Panc1 (cell line): ENCODE results near the gene MFF. TPM values are rescaled to one million over a fixed set of nuclear protein-coding genes. Genes with fewer than 3 reads are reported as not detected.

Source experiments
- ATAC-seq: fragments of 200-7000 bp; cut with Tn5 transposase; 2 replicates; pipeline ENCODE4 v1.9.1; 2020; ENCODE audit warnings: mild to moderate bottlenecking, moderate library complexity
- BruUV-seq: library from RNA; stranded (reverse); fragments of 400-500 nt; replicated peaks from 2 replicates; lab custom pipeline; 2021; lab: Mats Ljungman, UMichigan
- CTCF ChIA-PET: fragments of 300-600 bp; sonication (Branson Sonifier 250); formaldehyde crosslinking; loops from one replicate; lab custom pipeline; 2022; ENCODE audit warnings: antibody characterized with exemption; lab: Charles Lee
- POLR2A ChIA-PET: fragments of 300-600 bp; sonication (Branson Sonifier 250); formaldehyde crosslinking; loops from one replicate; lab custom pipeline; 2022; ENCODE audit warnings: antibody characterized with exemption; lab: Charles Lee
- DNase-seq: peaks from one replicate; pipeline ENCODE4 v3.0.0-alpha.2; 2010; ENCODE audit warnings: low read depth, low spot score
- H3K27ac ChIP-seq: 2 replicates; pipeline ENCODE4 v1.5.1; 2011; ENCODE audit warnings: mild to moderate bottlenecking, low read length, inconsistent platforms
- H3K27me3 ChIP-seq: fragments of 200-500 bp; sonication (Bioruptor generic); 2 replicates; pipeline ENCODE4 v1.6.0; 2014; ENCODE audit warnings: low read length, inconsistent platforms; ENCODE audit not compliant: control insufficient read depth, insufficient read depth
- H3K36me3 ChIP-seq: fragments of 200-500 bp; sonication (Bioruptor generic); 2 replicates; pipeline ENCODE4 v1.5.1; 2014; ENCODE audit warnings: inconsistent platforms, mild to moderate bottlenecking, low read length, moderate library complexity; ENCODE audit not compliant: control insufficient read depth, insufficient read depth
- H3K4me1 ChIP-seq: 2 replicates; pipeline ENCODE4 v1.5.1; 2011; ENCODE audit warnings: inconsistent platforms, mild to moderate bottlenecking, low read length, moderate library complexity; ENCODE audit not compliant: control insufficient read depth, insufficient read depth
- H3K4me3 ChIP-seq, 2 experiments: 2 replicates each; pipeline ENCODE4 v1.5.1; 2011 to 2012; ENCODE audit warnings: low read depth in 2 of 2, low read length in 2 of 2, mild to moderate bottlenecking in 2 of 2, inconsistent platforms in 1 of 2, moderate library complexity in 1 of 2
- H3K9me3 ChIP-seq: fragments of 200-500 bp; sonication (Bioruptor generic); 2 replicates; pipeline ENCODE4 v1.5.1; 2014; ENCODE audit warnings: low read depth, mild to moderate bottlenecking, inconsistent platforms, low read length, moderate library complexity; ENCODE audit not compliant: control insufficient read depth, insufficient read depth
- POLR2AphosphoS5 ChIP-seq: IDR thresholded peaks from 2 replicates; pipeline ENCODE4 v1.6.1; 2012; ENCODE audit warnings: mild to moderate bottlenecking, low read depth, low read length, moderate library complexity
- SIN3A ChIP-seq: IDR thresholded peaks from 2 replicates; pipeline ENCODE4 v1.6.1; 2012; ENCODE audit warnings: low read depth, mild to moderate bottlenecking, low read length, moderate library complexity, borderline replicate concordance; ENCODE audit not compliant: insufficient read depth
- TCF7L2 ChIP-seq: IDR thresholded peaks from 2 replicates; pipeline ENCODE4 v1.6.1; 2011; ENCODE audit warnings: mild to moderate bottlenecking, low read depth, low read length, inconsistent platforms
- in situ Hi-C: cut with HindIII; loops from 2 replicates; pipeline ENCODE4 v1.10.0; 2016; ENCODE audit warnings: low sequenced_read_pairs, low pct_unique_long_range_greater_than_20kb
- intact Hi-C: fragments of 100-400 bp; cut with micrococcal nuclease; formaldehyde crosslinking; loops from one replicate; pipeline ENCODE4 v1.10.0; 2022; ENCODE audit not compliant: unreplicated experiment
- total RNA-seq: library from RNA; stranded (reverse); gene quantifications from one replicate; pipeline ENCODE4 v1.2.1, GENCODE V29; 2021; ENCODE audit not compliant: unreplicated experiment
- TF ChIP-seq, protein P1 (sequence below), 2 experiments: IDR thresholded peaks; 2 replicates each; pipeline ENCODE4 v1.6.1; 2011 to 2012; ENCODE audit warnings: low read depth in 2 of 2, control low read depth in 1 of 2, low read length in 1 of 2, mild to moderate bottlenecking in 1 of 2, moderate library complexity in 1 of 2; ENCODE audit not compliant: insufficient read depth in 1 of 2
- TF ChIP-seq, protein P2 (sequence below): fragments of 450-650 bp; IDR thresholded peaks from 2 replicates; pipeline ENCODE4 v1.5.1; 2017; ENCODE audit warnings: mild to moderate bottlenecking

MFF gene
- total RNA-seq, 1 experiment from 2014 or later = 60.6 TPM

DNA sequence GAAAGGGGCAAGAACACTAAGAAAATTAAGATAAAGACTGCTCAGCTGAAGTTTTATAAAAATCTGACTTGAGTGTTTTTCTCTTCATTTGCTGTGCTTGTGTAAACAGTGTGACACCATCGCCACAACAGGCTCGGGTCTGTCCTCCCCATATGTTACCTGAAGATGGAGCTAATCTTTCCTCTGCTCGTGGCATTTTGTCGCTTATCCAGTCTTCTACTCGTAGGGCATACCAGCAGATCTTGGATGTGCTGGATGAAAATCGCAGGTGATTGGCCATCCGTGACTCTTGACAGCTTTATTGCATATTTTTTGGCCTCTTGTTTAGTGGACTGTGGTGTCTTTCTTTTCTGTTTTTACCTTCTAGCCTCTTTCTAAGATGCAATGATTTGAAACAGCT is 22.1 kb downstream of the MFF start:
- in situ Hi-C loops (no loop called here), intact Hi-C loops (no loop called here)
- H3K4me1 ChIP-seq = no peaks in the 10 kb centered on the region
- TF ChIP-seq SIN3A = no peak
- TF ChIP-seq, protein P1, sequence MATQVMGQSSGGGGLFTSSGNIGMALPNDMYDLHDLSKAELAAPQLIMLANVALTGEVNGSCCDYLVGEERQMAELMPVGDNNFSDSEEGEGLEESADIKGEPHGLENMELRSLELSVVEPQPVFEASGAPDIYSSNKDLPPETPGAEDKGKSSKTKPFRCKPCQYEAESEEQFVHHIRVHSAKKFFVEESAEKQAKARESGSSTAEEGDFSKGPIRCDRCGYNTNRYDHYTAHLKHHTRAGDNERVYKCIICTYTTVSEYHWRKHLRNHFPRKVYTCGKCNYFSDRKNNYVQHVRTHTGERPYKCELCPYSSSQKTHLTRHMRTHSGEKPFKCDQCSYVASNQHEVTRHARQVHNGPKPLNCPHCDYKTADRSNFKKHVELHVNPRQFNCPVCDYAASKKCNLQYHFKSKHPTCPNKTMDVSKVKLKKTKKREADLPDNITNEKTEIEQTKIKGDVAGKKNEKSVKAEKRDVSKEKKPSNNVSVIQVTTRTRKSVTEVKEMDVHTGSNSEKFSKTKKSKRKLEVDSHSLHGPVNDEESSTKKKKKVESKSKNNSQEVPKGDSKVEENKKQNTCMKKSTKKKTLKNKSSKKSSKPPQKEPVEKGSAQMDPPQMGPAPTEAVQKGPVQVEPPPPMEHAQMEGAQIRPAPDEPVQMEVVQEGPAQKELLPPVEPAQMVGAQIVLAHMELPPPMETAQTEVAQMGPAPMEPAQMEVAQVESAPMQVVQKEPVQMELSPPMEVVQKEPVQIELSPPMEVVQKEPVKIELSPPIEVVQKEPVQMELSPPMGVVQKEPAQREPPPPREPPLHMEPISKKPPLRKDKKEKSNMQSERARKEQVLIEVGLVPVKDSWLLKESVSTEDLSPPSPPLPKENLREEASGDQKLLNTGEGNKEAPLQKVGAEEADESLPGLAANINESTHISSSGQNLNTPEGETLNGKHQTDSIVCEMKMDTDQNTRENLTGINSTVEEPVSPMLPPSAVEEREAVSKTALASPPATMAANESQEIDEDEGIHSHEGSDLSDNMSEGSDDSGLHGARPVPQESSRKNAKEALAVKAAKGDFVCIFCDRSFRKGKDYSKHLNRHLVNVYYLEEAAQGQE (IDR thresholded peaks at IDR 0.05; ENCODE audit: insufficient read depth in 1 of 2, low read depth in 2 of 2, low read length in 1 of 2) = no peak
- H3K9me3 ChIP-seq = no peaks in the 10 kb centered on the region
- H3K36me3 ChIP-seq = peaks cover 2% of the 10 kb centered on the region; the same call in 1 of the 2 replicates
- DNase-seq (no peak), ATAC-seq (no peak)
- H3K4me3 ChIP-seq = no peak overlapping the region
- no peak overlapping the region for H3K27ac ChIP-seq
- ChIA-PET POLR2A (interaction anchor here (0.7 kb wide), 1 partner anchor 132 kb away, joined by 5 read pairs; no protein-coding TSS in a partner anchor), CTCF (no interaction called here)
- H3K27me3 ChIP-seq = no peaks in the 10 kb centered on the region
- BruUV-seq = no TSS peak

DNA sequence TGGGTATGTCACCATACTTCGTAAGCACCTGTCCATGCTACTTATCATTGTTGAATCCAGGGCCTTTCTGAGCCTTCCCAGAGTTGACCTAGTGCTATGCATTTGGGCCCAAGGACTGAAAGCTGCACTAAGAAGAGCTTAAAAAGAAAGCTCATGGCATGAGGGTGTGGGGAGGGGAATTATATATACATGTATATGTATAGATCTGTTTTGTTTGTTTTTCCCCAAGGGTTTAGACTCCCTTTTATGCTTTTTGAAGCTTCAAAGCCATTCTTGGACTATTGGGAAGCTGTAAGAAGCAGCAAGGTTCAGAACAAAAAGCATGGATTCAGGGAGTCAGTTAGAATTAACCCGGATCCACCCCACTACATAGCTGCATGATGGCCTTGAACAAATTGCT is 23.3 kb downstream of the MFF start:
- in situ Hi-C loops (no loop called here), intact Hi-C loops (no loop called here)
- Histone ChIP-seq H3K36me3 (no peaks in the 10 kb centered on the region; the same call in 1 of the 2 replicates), H3K27ac (no peak overlapping the region), H3K4me1 (no peaks in the 10 kb centered on the region), H3K27me3 (no peaks in the 10 kb centered on the region), H3K4me3 (no peak overlapping the region), H3K9me3 (no peaks in the 10 kb centered on the region)
- ChIA-PET CTCF (no interaction called here), POLR2A (no interaction called here)
- ATAC-seq (no peak), DNase-seq (no peak)
- no TSS peak for BruUV-seq
- no peak for TF ChIP-seq POLR2AphosphoS5
- no peak for TF ChIP-seq SIN3A
- TF ChIP-seq, protein P1 (IDR thresholded peaks at IDR 0.05; ENCODE audit: insufficient read depth in 1 of 2, low read depth in 2 of 2, low read length in 1 of 2) = no peak
- no peak for TF ChIP-seq TCF7L2
- TF ChIP-seq, protein P2, sequence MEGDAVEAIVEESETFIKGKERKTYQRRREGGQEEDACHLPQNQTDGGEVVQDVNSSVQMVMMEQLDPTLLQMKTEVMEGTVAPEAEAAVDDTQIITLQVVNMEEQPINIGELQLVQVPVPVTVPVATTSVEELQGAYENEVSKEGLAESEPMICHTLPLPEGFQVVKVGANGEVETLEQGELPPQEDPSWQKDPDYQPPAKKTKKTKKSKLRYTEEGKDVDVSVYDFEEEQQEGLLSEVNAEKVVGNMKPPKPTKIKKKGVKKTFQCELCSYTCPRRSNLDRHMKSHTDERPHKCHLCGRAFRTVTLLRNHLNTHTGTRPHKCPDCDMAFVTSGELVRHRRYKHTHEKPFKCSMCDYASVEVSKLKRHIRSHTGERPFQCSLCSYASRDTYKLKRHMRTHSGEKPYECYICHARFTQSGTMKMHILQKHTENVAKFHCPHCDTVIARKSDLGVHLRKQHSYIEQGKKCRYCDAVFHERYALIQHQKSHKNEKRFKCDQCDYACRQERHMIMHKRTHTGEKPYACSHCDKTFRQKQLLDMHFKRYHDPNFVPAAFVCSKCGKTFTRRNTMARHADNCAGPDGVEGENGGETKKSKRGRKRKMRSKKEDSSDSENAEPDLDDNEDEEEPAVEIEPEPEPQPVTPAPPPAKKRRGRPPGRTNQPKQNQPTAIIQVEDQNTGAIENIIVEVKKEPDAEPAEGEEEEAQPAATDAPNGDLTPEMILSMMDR = no peak
